Measurements from ENCODE around the gene MRS2. TPM values are rescaled to one million over a fixed set of nuclear protein-coding genes. Genes with fewer than 3 reads are reported as not detected.

Gene MRS2
- total and polyA plus RNA-seq, 8 donors = 27.3 to 33.2 (median 31.7) TPM

DNA sequence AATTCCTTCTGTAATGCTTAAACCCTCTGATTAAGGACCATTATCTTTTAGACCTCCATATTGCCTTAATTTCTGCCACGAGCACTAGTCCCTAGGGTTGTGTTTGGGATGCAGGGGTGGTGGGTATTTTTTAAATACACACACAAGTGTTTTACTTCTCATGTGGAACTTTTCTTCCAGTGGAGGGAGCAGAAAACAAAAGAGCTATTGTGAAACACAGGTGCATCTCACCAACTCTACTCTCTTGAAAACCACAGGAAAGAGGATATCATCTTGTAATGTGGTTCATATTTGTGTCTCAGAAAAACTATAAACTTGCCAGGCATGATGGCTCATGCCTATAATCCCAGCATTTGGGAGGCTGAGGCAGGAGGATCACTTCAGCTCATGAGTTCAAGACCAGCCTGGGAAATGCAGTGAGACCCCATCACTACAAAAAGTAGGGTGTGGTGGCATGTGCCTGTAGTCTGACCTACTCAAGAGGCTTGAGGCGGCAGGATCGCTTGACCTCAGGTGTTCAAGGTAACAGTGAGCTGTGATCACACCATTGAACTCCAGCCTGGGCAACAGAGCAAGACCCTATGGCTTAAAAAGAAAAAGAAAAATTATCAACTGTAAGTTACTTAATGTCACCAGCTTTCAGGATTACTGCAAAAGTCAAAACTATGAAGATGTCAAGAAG is 37.3 kb downstream of the MRS2 start:
- Histone ChIP-seq H3K27me3 (no peaks in the 10 kb centered on the region), H3K4me3 (no peak overlapping the region), H3K4me1 (no peaks in the 10 kb centered on the region), H3K27ac (no peak overlapping the region), H3K36me3 (no peaks in the 10 kb centered on the region), H3K9me3 (no peaks in the 10 kb centered on the region)
- ATAC-seq (no peak), DNase-seq (no peak)
- intact Hi-C loops (cut with DNase I) = no loop called here
- TF ChIP-seq, protein P1, sequence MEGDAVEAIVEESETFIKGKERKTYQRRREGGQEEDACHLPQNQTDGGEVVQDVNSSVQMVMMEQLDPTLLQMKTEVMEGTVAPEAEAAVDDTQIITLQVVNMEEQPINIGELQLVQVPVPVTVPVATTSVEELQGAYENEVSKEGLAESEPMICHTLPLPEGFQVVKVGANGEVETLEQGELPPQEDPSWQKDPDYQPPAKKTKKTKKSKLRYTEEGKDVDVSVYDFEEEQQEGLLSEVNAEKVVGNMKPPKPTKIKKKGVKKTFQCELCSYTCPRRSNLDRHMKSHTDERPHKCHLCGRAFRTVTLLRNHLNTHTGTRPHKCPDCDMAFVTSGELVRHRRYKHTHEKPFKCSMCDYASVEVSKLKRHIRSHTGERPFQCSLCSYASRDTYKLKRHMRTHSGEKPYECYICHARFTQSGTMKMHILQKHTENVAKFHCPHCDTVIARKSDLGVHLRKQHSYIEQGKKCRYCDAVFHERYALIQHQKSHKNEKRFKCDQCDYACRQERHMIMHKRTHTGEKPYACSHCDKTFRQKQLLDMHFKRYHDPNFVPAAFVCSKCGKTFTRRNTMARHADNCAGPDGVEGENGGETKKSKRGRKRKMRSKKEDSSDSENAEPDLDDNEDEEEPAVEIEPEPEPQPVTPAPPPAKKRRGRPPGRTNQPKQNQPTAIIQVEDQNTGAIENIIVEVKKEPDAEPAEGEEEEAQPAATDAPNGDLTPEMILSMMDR (IDR thresholded peaks at IDR 0.05) = no peak

DNA sequence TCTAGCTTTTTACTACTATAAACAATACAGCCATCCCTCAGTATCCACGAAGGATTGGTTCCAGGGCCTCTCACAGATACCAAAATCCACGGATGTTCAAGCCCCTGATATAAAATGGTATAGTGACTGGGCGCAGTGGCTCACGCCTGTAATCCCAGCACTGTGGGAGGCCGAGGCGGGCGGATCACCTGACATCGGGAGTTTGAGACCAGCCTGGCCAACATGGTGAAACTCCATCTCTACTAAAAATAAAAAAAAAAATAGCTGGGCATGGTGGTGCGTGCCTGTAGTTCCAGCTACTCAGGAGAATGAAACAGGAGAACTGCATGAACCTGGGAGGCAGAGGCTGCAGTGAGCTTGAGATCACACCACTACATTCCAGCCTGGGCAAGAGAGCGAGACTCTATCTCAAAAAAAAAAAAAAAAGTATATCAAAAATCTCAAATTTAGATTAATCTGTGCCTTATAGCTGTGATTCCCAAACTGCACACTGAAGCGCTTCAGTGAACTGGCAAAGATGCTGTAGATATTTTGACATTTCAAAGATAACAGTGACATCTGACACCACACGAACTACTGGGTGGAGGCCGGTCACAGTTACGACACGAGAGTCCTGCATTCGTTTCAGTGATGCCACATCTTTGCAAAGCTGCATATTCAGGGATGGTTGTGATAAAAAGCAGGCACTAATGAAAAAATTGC is 38.3 kb downstream of the MRS2 start:
- H3K4me1 ChIP-seq = no peaks in the 10 kb centered on the region
- ATAC-seq (no peak), DNase-seq (no peak)
- H3K27me3 ChIP-seq = no peaks in the 10 kb centered on the region
- no peak overlapping the region for H3K27ac ChIP-seq
- no peaks in the 10 kb centered on the region for H3K9me3 ChIP-seq
- TF ChIP-seq, protein P1 (IDR thresholded peaks at IDR 0.05) = no peak
- H3K36me3 ChIP-seq = no peaks in the 10 kb centered on the region
- intact Hi-C loops (cut with DNase I) = no loop called here
- H3K4me3 ChIP-seq = no peak overlapping the region

GRCh38 chr6:24441599-24441904 is 38.8 kb downstream of the MRS2 start:
- H3K4me1 ChIP-seq = no peaks in the 10 kb centered on the region
- H3K9me3 ChIP-seq = no peaks in the 10 kb centered on the region
- no peaks in the 10 kb centered on the region for H3K27me3 ChIP-seq
- DNase-seq (no peak), ATAC-seq (no peak)
- H3K27ac ChIP-seq = no peak overlapping the region
- intact Hi-C loops (cut with DNase I) = no loop called here
- TF ChIP-seq, protein P1 (IDR thresholded peaks at IDR 0.05) = no peak
- H3K4me3 ChIP-seq = no peak overlapping the region
- H3K36me3 ChIP-seq = no peaks in the 10 kb centered on the region

GRCh38 chr6:24444588-24444987 is 41.9 kb downstream of the MRS2 start:
- DNase-seq (no peak), ATAC-seq (no peak)
- Histone ChIP-seq H3K27ac (no peak overlapping the region), H3K27me3 (no peaks in the 10 kb centered on the region), H3K36me3 (no peaks in the 10 kb centered on the region), H3K9me3 (no peaks in the 10 kb centered on the region), H3K4me3 (no peak overlapping the region), H3K4me1 (no peaks in the 10 kb centered on the region)
- TF ChIP-seq, protein P1 (IDR thresholded peaks at IDR 0.05) = no peak
- intact Hi-C loops (cut with DNase I) = no loop called here

GRCh38 chr6:24445704-24446103 is 43.0 kb downstream of the MRS2 start:
- TF ChIP-seq, protein P1 (IDR thresholded peaks at IDR 0.05) = no peak
- Histone ChIP-seq H3K4me3 (no peak overlapping the region), H3K9me3 (no peaks in the 10 kb centered on the region), H3K27me3 (no peaks in the 10 kb centered on the region), H3K4me1 (no peaks in the 10 kb centered on the region), H3K27ac (no peak overlapping the region), H3K36me3 (no peaks in the 10 kb centered on the region)
- intact Hi-C loops (cut with DNase I) = no loop called here
- DNase-seq (no peak), ATAC-seq (no peak)
